Measurements from ENCODE around the gene ERCC2.

The ERCC2 gene

GRCh38 chr19:45400192-45400591 is 29.8 kb upstream of the ERCC2 start:
- no peak for DNase-seq

- no peak for DNase-seq
Observed at GRCh38 chr19:45395821-45396617, 25.6 kb upstream of the ERCC2 start.

GRCh38 chr19:45391871-45392665 is 21.7 kb upstream of the ERCC2 start:
- DNase-seq, result no peak

- no peak for DNase-seq
Observed at GRCh38 chr19:45391346-45391745, 21.0 kb upstream of the ERCC2 start.

- DNase-seq, result no peak
Observed at GRCh38 chr19:45385392-45386221, 15.2 kb upstream of the ERCC2 start.

GRCh38 chr19:45382426-45382825 is 12.1 kb upstream of the ERCC2 start:
- DNase-seq, result no peak

GRCh38 chr19:45380107-45380506 is 9.7 kb upstream of the ERCC2 start:
- DNase-seq, result no peak

- no peak for DNase-seq
Observed at GRCh38 chr19:45376045-45376724, 5.8 kb upstream of the ERCC2 start.

GRCh38 chr19:45368737-45369340 is 1.5 kb downstream of the ERCC2 start:
- DNase-seq, result no peak

- no peak for DNase-seq
Observed at GRCh38 chr19:45368127-45368526, 2.2 kb downstream of the ERCC2 start.

GRCh38 chr19:45364696-45365095 is 5.7 kb downstream of the ERCC2 start:
- no peak for DNase-seq

- DNase-seq, result no peak
Observed at GRCh38 chr19:45363861-45364459, 6.4 kb downstream of the ERCC2 start.

- DNase-seq, result no peak
Observed at GRCh38 chr19:45362291-45362690, 8.1 kb downstream of the ERCC2 start.

- DNase-seq, result no peak
Observed at GRCh38 chr19:45361608-45362007, 8.8 kb downstream of the ERCC2 start.

- DNase-seq, result no peak
Observed at GRCh38 chr19:45358213-45358792, 12.1 kb downstream of the ERCC2 start.

- DNase-seq, result no peak
Observed at GRCh38 chr19:45357445-45357783, 13.0 kb downstream of the ERCC2 start.

GRCh38 chr19:45356760-45357444 is 13.5 kb downstream of the ERCC2 start:
- DNase-seq, result no peak

GRCh38 chr19:45355910-45356309 is 14.5 kb downstream of the ERCC2 start:
- no peak for DNase-seq

GRCh38 chr19:45355402-45355801 is 15.0 kb downstream of the ERCC2 start:
- DNase-seq, result no peak

- no peak for DNase-seq
Observed at GRCh38 chr19:45354241-45354842, 16.0 kb downstream of the ERCC2 start.
